ENCODE measurements around the gene ZBTB7C.

Gene ZBTB7C

GRCh38 chr18:48244530-48244929, 164.7 kb downstream of the ZBTB7C start:
- DNase-seq, result no peak

- DNase-seq, result no peak
Measured at GRCh38 chr18:48238636-48239035, 170.5 kb downstream of the ZBTB7C start.

GRCh38 chr18:48238206-48238605, 171.0 kb downstream of the ZBTB7C start:
- DNase-seq, result no peak

GRCh38 chr18:48236822-48237221, 172.4 kb downstream of the ZBTB7C start:
- no peak for DNase-seq

GRCh38 chr18:48230467-48231113, 178.6 kb downstream of the ZBTB7C start:
- DNase-seq, result no peak

GRCh38 chr18:48229552-48229981, 179.6 kb downstream of the ZBTB7C start:
- no peak for DNase-seq

GRCh38 chr18:48228841-48229240, 180.3 kb downstream of the ZBTB7C start:
- DNase-seq, result no peak

DNA sequence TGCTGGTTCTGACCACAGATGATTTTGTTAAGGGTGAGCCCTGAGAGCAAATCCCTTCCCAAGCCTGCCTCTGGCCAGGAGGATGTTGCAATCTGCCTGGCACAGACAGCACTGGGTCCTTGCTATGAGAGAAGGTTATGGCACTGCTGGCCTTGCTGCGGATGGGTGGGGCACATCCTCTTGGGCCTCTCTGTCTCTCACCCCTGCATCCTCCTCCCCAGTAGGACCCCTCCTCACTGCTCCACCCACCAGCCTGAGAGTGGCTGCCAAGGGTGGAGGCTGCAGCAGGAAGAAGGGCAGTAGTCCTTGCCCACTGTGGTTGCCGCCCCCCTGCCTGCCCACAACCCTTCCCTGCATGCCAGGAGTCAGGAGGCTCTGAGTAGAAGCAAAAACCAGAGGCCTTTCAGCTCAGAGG, 180.9 kb downstream of the ZBTB7C start:
- DNase-seq, result no peak

DNA sequence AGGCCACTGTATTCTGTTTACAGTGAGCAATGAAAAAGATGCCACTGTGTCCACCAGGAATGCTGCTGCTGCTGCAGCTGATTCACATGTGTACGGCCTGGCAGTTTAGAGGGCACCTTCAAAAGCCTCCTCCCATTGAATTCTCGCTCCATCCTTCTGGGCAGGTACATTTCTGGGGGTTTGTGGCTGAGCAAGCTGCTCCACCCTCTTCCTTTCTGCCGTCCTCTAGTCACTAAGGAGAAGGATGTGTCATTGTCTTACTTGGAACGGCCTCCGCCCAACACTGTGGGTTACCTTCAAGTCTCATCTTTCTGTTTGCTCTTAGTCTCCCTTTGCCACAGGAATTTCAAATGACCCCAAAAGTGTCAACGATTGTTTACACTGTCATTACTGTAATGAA, 182.0 kb downstream of the ZBTB7C start:
- no peak for DNase-seq

DNA sequence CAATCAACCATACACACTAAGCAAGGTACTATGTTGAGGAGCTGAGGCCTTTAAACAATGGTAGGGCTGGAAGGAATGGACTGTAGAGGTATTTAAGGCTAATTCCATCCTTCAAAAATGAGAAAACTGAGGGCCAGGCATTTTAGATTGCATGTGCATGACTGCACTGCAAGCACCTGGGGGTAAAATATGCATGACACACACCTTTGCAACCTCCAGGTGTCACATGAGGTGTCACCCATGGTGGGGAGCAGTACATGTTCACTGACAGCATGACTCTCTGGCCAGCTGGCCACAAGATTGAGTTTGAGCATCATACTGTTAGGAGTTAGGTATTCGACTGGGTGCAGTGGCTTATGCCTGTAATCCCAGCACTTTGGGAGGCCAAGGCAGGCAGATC, 182.8 kb downstream of the ZBTB7C start:
- DNase-seq, result no peak

DNA sequence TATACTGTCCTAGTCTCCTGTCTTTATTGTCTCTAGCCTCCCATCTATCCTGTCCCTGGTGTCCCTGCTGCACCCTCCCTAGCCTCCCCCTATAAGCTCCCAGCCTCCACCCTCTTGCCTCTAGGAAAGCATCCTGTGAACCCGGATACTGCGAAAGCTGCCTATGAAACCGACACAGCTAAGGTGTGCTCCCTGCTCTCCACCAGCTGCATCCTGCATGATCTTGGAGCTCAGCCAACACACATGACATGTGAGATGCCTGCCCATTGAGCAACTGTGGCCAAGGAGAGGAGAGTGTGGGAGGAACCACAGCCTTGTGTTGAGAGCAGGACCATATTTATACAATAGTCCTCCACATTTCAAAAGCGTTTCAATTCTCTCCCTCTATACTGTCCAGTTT, 187.1 kb downstream of the ZBTB7C start:
- no peak for DNase-seq

- DNase-seq, result no peak
Measured at GRCh38 chr18:48219810-48220499, 189.2 kb downstream of the ZBTB7C start.

- no peak for DNase-seq
Measured at GRCh38 chr18:48219037-48219809, 190.0 kb downstream of the ZBTB7C start.

- DNase-seq, result no peak
Measured at GRCh38 chr18:48218285-48219022, 190.7 kb downstream of the ZBTB7C start.

DNA sequence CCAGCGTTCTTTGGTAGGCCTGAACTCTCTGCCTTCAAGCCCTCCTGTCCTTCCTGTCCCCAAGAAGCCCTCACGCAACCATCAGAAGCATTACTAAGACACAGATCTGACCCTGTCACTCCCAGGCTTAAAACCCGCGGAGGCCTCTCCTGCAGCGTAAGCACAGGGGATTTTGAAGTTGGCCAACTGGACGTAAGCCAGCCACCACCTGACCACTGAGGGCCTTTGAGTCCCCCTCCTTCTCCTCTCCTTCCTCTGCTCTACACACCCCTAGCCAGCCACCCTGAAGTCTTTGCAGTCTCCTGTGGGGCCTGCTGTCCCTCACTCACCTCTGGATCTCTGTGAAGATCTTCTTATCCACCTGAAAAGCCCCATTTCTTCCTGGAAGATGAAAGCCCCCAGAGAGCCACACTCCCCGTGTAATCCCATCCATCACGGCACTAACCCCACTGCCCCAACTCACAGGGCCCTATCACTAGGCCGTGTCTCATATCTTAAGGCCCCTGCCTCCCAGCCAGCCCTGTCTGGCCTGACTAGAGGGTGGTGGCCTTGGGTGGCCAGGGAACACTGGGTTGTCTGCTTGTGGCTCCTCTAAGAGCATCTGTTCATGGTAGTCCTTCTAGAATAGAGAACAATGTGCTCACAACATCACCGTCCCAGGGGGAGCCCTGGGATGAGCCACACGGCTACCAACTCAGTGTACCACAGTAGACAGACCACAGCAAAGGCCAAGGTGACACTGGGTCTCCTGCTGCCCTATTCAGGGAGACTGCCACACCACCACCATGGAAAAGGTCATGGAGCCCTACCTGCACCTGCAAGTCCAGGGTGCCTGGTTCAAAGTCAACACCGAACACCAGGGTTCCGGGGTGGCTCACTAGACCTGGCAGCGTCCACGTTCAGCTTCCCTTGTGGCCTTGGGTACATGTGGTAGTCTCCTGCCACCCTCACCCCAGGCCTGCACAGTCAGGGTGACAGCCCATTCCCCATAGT, 191.6 kb downstream of the ZBTB7C start:
- DNase-seq, result no peak

DNA sequence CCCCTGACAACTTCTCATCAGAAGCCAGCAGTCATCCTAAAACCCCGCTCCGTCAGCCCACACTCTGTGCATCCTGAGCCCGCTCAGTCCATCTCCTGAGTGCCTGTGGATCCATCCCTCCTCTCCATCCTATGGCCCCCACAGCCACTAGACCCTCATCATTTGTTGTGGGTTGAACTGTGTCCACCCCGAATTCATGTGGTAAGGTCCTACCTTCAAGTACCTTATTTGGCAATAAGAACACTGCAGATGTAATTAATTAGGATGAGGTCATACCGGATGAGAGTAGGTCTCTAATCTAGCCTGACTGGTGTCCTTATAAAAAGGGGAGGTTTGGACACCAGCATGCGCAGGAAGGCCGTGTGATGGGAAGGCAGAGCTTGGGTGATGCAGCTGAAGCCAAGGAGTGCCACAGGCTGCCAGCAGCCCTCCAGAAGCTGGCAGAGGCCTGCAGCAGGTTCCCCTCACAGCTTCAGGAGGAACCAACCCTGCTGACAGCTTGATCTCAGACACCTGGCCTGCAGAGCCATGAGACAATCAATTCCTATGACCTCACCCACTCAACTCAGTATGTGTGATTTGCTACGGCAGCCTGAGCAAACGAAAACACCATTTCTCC, 192.4 kb downstream of the ZBTB7C start:
- no peak for DNase-seq

- DNase-seq, result no peak
Measured at GRCh38 chr18:48215876-48216638, 193.1 kb downstream of the ZBTB7C start.

GRCh38 chr18:48213791-48214190, 195.4 kb downstream of the ZBTB7C start:
- DNase-seq, result no peak

DNA sequence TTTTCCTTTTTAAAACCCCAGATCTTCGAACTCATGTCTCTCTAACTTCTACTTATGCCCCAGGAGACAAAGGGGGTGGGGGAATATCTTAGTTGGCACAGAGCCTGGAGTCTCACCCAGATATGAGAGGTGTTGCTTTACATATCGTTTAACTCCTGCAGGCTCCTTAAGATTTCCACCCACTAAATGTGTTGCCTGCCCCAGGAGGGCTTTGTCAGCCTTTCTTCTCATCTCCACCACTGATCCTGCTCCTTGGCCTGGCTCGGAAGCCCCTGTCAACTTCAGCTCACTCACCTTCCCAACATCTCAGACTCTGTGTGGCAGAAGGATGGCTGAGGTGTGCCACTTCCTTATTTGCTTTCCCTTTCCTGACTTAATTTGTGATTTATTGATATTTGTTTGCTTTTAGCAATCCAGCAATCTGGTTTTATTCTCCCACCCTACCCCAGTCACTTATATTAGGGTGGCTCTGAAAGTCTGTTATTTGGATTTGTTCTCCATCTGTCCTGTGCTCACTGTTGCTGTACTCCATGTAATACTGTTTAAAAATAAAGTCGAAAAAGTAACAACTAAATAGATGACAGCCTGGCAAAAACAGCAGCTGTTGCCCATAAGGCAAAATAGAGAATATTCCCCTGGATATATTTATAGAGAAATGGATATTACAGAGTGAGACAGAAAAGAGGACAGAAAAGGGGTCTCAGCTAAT, 200.6 kb downstream of the ZBTB7C start:
- DNase-seq, result no peak

- DNase-seq, result no peak
Measured at GRCh38 chr18:48207733-48208132, 201.4 kb downstream of the ZBTB7C start.

Measured in activated CD8-positive, alpha-beta memory T cell treated with anti-CD3 and anti-CD28 coated beads, Interleukin-2, amount 50 U/mL, for 48 hours (primary cell).